ENCODE results near the gene ANKRD33.

DNA sequence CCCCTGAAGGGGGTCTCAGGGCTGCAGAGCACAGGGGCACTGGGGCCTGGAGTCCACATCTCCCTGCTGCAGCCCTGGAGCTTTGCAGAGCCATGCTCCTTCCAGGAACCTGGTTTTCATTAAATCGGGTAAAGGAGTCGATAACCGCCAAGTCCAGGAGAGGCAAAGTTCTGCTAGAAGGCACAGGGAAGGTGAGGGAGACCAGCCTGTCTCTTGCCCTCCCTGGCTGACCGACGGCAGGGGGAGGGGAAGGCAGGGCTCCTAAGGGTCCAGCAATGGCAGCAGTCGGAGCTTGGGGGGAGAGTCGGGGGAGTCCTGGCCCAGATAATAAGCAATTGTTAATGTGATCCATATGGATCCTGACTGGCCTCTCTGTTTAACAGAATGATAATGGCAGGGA is 42.4 kb upstream of the ANKRD33 start:
- TF ChIP-seq GATA3 (IDR thresholded peaks at IDR 0.05; ENCODE audit: low read depth, low read length) (no peak), GATA2 (IDR thresholded peaks at IDR 0.05; ENCODE audit: low read depth, low read length) (no peak)
